Measurements from ENCODE around the gene MZT2A.
"Not testable (repeated sequence)": the region's sequence is repeated elsewhere in the genome, so short reads cannot be mapped to it uniquely, and the experiment has no call there.

Gene MZT2A

GRCh38 chr2:131490616-131491468 is 1.4 kb downstream of the MZT2A start:
- DNase-seq: not testable (repeated sequence)

GRCh38 chr2:131488306-131489205 is 3.6 kb downstream of the MZT2A start:
- no peak for DNase-seq

GRCh38 chr2:131486201-131486902 is 5.8 kb downstream of the MZT2A start:
- not testable (repeated sequence) for DNase-seq

GRCh38 chr2:131484906-131485460 is 7.2 kb downstream of the MZT2A start:
- not testable (repeated sequence) for DNase-seq

- DNase-seq: not testable (repeated sequence)
These were observed 8.0 kb downstream of the MZT2A start for GRCh38 chr2:131483981-131484820.

- not testable (repeated sequence) for DNase-seq
These were observed 9.6 kb downstream of the MZT2A start for GRCh38 chr2:131482506-131483155.

GRCh38 chr2:131480351-131480750 is 11.8 kb downstream of the MZT2A start:
- DNase-seq: not testable (repeated sequence)

GRCh38 chr2:131478850-131479461 is 13.2 kb downstream of the MZT2A start:
- not testable (repeated sequence) for DNase-seq

- DNase-seq: peak; percentile 7
These were observed 13.9 kb downstream of the MZT2A start for GRCh38 chr2:131478074-131478849.

GRCh38 chr2:131477227-131477626 is 15.0 kb downstream of the MZT2A start:
- DNase-seq: peak; percentile 19

GRCh38 chr2:131476363-131476762 is 15.8 kb downstream of the MZT2A start:
- peak; percentile 24 for DNase-seq

GRCh38 chr2:131475831-131476230 is 16.4 kb downstream of the MZT2A start, which contains the start of gene TUBA3D:
Gene TUBA3D, plus strand, starts transcription at chr2:131476119. Its CDS starts 81 bp downstream, at chr2:131476200.
- DNase-seq: peak; percentile 43

- peak; percentile 35 for DNase-seq
These were observed 18.9 kb downstream of the MZT2A start for GRCh38 chr2:131473266-131473665.

GRCh38 chr2:131471624-131472023 is 20.6 kb downstream of the MZT2A start:
- DNase-seq: not testable (repeated sequence)

- DNase-seq: not testable (repeated sequence)
These were observed 21.3 kb downstream of the MZT2A start for GRCh38 chr2:131470944-131471343.

- not testable (repeated sequence) for DNase-seq
These were observed 24.5 kb downstream of the MZT2A start for GRCh38 chr2:131467722-131468121.

- not testable (repeated sequence) for DNase-seq
These were observed 37.3 kb downstream of the MZT2A start for GRCh38 chr2:131454914-131455313.

GRCh38 chr2:131451265-131451949 is 40.8 kb downstream of the MZT2A start:
- DNase-seq: not testable (repeated sequence)

GRCh38 chr2:131447981-131448380 is 44.2 kb downstream of the MZT2A start:
- not testable (repeated sequence) for DNase-seq

All from islet precursor cell (in vitro differentiated cells).